ENCODE results near the gene GNB1.

DNA sequence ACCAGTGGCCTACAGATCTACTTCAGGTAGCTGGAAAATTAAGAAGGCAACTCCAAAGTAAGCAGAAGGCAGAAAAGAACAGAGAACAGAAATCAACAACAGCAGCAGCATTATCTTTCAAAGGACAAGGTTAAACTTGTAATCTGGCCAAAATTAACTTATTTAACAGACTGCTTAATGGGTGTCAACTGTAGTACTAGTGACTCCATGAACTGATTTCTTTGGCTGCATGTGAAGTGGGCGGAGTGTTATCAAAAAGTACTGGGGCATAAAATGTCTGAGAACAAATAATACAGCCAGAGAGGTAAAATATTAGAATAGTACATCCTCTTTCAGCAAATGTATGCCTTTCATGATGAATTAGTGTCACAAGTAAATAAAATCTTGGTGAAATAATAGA lies 88.0 kb downstream of the GNB1 start:
- TF ChIP-seq, protein P1, sequence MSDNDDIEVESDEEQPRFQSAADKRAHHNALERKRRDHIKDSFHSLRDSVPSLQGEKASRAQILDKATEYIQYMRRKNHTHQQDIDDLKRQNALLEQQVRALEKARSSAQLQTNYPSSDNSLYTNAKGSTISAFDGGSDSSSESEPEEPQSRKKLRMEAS (IDR thresholded peaks at IDR 0.05), result no peak
- TF ChIP-seq EP300 (IDR thresholded peaks at IDR 0.05; ENCODE audit: borderline replicate concordance) (no peak), ZBTB7A (IDR thresholded peaks at IDR 0.05; ENCODE audit: low read depth) (no peak)
- TF ChIP-seq, protein P2, sequence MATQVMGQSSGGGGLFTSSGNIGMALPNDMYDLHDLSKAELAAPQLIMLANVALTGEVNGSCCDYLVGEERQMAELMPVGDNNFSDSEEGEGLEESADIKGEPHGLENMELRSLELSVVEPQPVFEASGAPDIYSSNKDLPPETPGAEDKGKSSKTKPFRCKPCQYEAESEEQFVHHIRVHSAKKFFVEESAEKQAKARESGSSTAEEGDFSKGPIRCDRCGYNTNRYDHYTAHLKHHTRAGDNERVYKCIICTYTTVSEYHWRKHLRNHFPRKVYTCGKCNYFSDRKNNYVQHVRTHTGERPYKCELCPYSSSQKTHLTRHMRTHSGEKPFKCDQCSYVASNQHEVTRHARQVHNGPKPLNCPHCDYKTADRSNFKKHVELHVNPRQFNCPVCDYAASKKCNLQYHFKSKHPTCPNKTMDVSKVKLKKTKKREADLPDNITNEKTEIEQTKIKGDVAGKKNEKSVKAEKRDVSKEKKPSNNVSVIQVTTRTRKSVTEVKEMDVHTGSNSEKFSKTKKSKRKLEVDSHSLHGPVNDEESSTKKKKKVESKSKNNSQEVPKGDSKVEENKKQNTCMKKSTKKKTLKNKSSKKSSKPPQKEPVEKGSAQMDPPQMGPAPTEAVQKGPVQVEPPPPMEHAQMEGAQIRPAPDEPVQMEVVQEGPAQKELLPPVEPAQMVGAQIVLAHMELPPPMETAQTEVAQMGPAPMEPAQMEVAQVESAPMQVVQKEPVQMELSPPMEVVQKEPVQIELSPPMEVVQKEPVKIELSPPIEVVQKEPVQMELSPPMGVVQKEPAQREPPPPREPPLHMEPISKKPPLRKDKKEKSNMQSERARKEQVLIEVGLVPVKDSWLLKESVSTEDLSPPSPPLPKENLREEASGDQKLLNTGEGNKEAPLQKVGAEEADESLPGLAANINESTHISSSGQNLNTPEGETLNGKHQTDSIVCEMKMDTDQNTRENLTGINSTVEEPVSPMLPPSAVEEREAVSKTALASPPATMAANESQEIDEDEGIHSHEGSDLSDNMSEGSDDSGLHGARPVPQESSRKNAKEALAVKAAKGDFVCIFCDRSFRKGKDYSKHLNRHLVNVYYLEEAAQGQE (IDR thresholded peaks at IDR 0.05; ENCODE audit: low read depth), result no peak
- TF ChIP-seq, protein P3, sequence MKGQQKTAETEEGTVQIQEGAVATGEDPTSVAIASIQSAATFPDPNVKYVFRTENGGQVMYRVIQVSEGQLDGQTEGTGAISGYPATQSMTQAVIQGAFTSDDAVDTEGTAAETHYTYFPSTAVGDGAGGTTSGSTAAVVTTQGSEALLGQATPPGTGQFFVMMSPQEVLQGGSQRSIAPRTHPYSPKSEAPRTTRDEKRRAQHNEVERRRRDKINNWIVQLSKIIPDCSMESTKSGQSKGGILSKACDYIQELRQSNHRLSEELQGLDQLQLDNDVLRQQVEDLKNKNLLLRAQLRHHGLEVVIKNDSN (IDR thresholded peaks at IDR 0.05), result no peak
